GM23338 (cell line): ENCODE measurements around the gene RAET1G.

Experiments used
- CREB1 ChIP-seq: fragments of 250-450 bp; sonication (Bioruptor Pico); IDR thresholded peaks from 2 replicates; pipeline ENCODE4 v1.5.0; 2020; ENCODE audit warnings: low read depth, mild to moderate bottlenecking, moderate library complexity
- CTCF ChIP-seq, 2 experiments: fragments of 200-600 bp in 1 of 2; sonication (generic) in 1 of 2; conservative IDR thresholded peaks; 2 replicates each; pipeline versions ENCODE4 v1.5.1 to v1.6.1; 2016 to 2017; ENCODE audit warnings: antibody characterized with exemption in 2 of 2, low read depth in 2 of 2, mild to moderate bottlenecking in 2 of 2, moderate library complexity in 1 of 2
- ETS1 ChIP-seq: IDR thresholded peaks from 2 replicates; pipeline ENCODE4 v1.6.1; 2016; ENCODE audit warnings: antibody characterized with exemption
- EZH2 ChIP-seq: fragments of 200-600 bp; sonication (generic); IDR thresholded peaks from one replicate; pipeline ENCODE4 v1.8.0; 2017; ENCODE audit warnings: antibody characterized with exemption, mild to moderate bottlenecking, low read depth; ENCODE audit not compliant: unreplicated experiment
- EZH2phosphoT487 ChIP-seq: fragments of 200-600 bp; sonication (generic); IDR thresholded peaks from one replicate; pipeline ENCODE4 v1.8.1; 2018; ENCODE audit warnings: antibody characterized with exemption; ENCODE audit not compliant: unreplicated experiment
- POLR2AphosphoS5 ChIP-seq: IDR thresholded peaks from 2 replicates; pipeline ENCODE4 v1.6.1; 2016; ENCODE audit warnings: antibody characterized with exemption, low read depth
- ZNF331 ChIP-seq: fragments of 250-450 bp; sonication (Bioruptor Pico); IDR thresholded peaks from 2 replicates; pipeline ENCODE4 v1.5.0; 2020; ENCODE audit warnings: low read depth, mild to moderate bottlenecking, moderate library complexity

- TF ChIP-seq CTCF (conservative IDR thresholded peaks at IDR 0.05; ENCODE audit: low read depth in 2 of 2), result no peak
- TF ChIP-seq EZH2, result no peak
- TF ChIP-seq EZH2phosphoT487, result no peak
- no peak for TF ChIP-seq ZNF331
- TF ChIP-seq CREB1 (CRISPR knock-in tag), result no peak
- TF ChIP-seq POLR2AphosphoS5, result no peak
- no peak for TF ChIP-seq ETS1
Measured at GRCh38 chr6:149910721-149911151, 12.2 kb downstream of the RAET1G start.
